DND-41 (cell line): Measurements from ENCODE around the gene PRSS57.

Experiments used
- CTCF ChIP-seq: IDR thresholded peaks from 2 replicates; pipeline ENCODE4 v1.5.1; 2012; ENCODE audit warnings: borderline replicate concordance, low read length, moderate library complexity, mild to moderate bottlenecking; ENCODE audit not compliant: poor library complexity, severe bottlenecking; ENCODE audit errors: extremely low read depth
- EZH2 ChIP-seq: IDR thresholded peaks from 3 replicates; pipeline ENCODE4 v1.6.1; 2012; ENCODE audit warnings: borderline replicate concordance, low read depth, mild to moderate bottlenecking, moderate library complexity, low read length, inconsistent platforms; ENCODE audit not compliant: severe bottlenecking

- TF ChIP-seq CTCF: no peak
- no peak for TF ChIP-seq EZH2
Measured at GRCh38 chr19:686589-687297, 8.5 kb downstream of the PRSS57 start.
